GM12864 (cell line): ENCODE data around the gene APP.

Source experiments
- DNase-seq: peaks from one replicate; pipeline ENCODE4 v3.0.0-alpha.2; 2011; ENCODE audit warnings: low read depth
- H3K4me3 ChIP-seq: 2 replicates; pipeline ENCODE4 v1.5.1; 2011; ENCODE audit warnings: mild to moderate bottlenecking, low read depth, low read length, control low read depth
- TF ChIP-seq, protein P1 (sequence below): IDR thresholded peaks from 2 replicates; pipeline ENCODE4 v1.5.1; 2011; ENCODE audit warnings: low read depth, mild to moderate bottlenecking, moderate library complexity, low read length, control low read depth, inconsistent platforms; ENCODE audit errors: missing control alignments

The APP gene

DNA sequence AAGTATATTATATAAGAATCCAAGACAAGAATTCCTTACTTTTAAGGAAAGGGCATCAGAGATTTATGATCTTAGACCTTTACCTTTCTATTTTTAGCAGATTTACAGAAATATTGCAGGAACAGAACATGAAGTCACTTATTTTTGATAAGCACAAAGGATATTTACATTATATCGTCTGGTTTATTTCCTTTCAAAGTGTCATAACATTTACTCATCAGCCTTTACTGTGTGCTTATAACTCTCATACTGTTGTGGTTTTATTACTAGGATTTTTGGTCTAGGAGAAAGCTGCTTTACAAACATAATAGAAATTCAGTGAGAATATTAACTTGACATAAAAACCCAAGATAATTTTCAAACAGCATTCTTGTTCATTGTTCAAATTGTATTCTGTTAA lies 47.6 kb downstream of the APP start:
- TF ChIP-seq, protein P1, sequence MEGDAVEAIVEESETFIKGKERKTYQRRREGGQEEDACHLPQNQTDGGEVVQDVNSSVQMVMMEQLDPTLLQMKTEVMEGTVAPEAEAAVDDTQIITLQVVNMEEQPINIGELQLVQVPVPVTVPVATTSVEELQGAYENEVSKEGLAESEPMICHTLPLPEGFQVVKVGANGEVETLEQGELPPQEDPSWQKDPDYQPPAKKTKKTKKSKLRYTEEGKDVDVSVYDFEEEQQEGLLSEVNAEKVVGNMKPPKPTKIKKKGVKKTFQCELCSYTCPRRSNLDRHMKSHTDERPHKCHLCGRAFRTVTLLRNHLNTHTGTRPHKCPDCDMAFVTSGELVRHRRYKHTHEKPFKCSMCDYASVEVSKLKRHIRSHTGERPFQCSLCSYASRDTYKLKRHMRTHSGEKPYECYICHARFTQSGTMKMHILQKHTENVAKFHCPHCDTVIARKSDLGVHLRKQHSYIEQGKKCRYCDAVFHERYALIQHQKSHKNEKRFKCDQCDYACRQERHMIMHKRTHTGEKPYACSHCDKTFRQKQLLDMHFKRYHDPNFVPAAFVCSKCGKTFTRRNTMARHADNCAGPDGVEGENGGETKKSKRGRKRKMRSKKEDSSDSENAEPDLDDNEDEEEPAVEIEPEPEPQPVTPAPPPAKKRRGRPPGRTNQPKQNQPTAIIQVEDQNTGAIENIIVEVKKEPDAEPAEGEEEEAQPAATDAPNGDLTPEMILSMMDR = no peak
- no peak for DNase-seq
- no peak overlapping the region for H3K4me3 ChIP-seq

DNA sequence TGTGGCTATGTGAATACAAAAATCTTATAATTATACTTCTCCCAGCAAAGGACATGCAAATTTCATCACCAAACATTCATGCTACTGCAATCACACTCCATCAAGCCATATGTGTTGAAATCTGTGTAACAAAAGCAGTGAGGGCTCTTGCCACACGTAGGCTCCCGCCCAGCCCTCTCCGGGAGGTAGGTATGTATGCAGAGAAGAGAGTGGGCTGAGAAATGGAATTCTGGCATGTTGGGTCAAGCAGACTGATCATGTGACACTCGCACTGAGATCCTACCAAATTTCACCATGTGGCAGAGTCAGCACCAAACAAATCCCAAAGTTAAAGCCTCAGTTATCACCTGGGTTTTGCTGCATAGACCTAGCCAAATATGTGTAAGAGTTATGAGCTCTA lies 49.7 kb downstream of the APP start:
- TF ChIP-seq, protein P1 = no peak
- DNase-seq = no peak
- H3K4me3 ChIP-seq = no peak overlapping the region

DNA sequence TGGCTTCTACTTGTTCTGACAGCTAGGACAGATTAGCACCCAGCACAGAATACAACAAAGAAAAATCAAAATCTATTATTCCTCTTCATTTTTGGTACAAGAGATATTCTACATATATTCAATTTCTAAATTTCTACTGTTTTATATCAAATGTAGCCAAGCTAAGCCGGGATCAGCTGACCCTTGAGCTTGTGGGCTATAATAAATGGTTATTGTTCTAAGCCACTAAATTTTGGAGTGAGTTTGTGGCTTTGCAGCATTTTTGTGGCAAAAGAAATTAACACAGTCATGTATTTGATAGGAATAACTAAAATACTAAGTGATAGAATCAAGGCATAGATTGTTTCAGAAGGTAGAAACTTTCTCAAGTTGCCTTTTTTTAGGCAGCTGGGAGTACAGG lies 50.7 kb downstream of the APP start:
- TF ChIP-seq, protein P1 = no peak
- no peak for DNase-seq
- no peak overlapping the region for H3K4me3 ChIP-seq

DNA sequence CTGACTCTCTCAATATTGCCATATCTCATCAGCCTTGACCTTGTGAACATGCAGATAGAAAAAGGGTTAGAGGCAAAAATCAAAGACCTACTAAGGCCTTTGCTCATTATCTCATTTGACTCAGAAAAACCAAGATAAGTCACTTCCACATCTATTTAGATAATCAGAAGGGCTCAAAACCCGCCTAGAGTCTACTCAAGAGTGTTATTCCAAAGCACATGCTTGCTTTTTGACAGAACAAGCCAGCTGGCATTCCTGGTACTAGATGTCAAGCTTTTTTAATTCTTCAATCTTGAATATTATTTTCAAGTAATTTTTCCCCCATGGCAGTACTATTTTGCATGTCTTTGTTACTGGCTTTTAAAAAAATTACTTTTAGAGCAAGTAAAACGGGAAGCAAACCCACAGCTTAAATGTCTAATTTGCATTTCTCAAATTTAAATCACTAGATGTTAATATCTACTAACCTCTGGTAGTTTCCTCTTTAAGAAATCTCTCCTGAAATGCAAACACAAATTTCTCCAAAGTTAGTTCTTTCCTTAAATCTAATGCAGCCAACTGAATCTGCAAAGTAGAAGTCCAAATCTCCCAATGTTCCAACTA lies 51.5 kb downstream of the APP start:
- TF ChIP-seq, protein P1 = no peak
- no peak for DNase-seq
- H3K4me3 ChIP-seq = no peak overlapping the region

DNA sequence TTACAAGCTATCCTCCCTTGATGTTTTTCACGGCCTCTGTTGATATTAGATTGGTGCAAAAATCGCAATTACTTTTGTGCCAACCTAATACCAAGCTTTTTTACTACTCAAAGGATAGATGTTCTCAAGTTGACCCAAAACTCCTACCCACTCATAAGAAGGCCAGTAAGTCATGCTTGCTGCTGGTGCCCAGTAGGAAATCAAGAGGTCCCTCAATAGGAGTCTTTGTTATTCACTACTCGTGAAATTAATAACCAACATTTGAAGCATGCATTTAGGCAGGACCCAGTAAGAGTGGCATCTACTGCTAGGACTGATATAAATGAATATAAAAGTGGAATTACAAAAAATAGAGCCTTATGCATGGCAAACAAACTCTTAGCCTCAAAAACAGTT lies 52.6 kb downstream of the APP start:
- TF ChIP-seq, protein P1 = no peak
- H3K4me3 ChIP-seq = no peak overlapping the region
- DNase-seq = no peak

DNA sequence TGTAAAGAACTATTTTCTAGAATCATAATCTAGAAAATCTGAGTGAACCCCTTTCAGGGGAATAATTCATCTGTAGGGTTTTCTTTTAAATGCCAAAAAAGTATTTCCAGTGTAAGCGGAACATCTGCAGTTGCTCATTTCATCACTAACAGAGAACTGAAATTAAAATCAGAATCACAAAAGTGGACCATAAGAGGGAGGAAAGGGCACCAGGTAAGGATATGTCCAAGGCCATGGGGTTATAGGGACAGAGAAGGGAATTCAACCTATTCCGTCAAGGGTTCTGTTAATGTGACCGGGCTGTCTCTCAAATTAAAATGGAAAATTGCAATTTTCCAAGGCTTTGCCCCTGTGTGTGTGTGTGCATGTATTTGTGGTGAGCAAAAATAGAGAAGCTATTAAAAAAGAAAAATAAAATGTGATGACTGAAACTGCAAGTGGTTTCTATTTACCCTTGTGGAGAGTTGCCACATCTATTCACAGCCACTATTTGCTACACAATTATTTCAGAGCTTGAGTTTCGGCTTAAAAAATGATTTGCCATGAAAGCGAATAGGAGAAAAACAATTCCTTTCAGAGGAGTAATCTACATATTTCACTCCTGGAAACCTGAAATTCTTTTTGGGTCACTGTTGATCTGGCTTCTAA lies 53.1 kb downstream of the APP start:
- DNase-seq = no peak
- TF ChIP-seq, protein P1 = no peak
- no peak overlapping the region for H3K4me3 ChIP-seq
